ENCODE measurements around the gene BIN1. TPM values are rescaled to one million over a fixed set of nuclear protein-coding genes. Genes with fewer than 3 reads are reported as not detected.
"Not testable (repeated sequence)": the region's sequence is repeated elsewhere in the genome, so short reads cannot be mapped to it uniquely, and the experiment has no call there.

The BIN1 gene
- total RNA-seq, 1 experiment from 2014 or later: 90.4 TPM

GRCh38 chr2:127121776-127122176 lies 14.8 kb upstream of the BIN1 start:
- no peaks in the 10 kb centered on the region for H3K27me3 ChIP-seq
- no peak overlapping the region for H3K27ac ChIP-seq
- DNase-seq: no peak

GRCh38 chr2:127121353-127121752 lies 14.4 kb upstream of the BIN1 start:
- Histone ChIP-seq H3K27ac (no peak overlapping the region), H3K27me3 (no peaks in the 10 kb centered on the region), H3K9me3 (replicated peaks) (no peaks in the 10 kb centered on the region; the same call in 1 of the 2 replicates), H3K4me1 (no peaks in the 10 kb centered on the region; the same call in 1 of the 2 replicates), H3K36me3 (no peaks in the 10 kb centered on the region), H3K4me3 (no peak overlapping the region)
- DNase-seq: no peak

More at GRCh38 chr2:127121776-127122176, 14.8 kb upstream of the BIN1 start:
- Histone ChIP-seq H3K4me1 (no peaks in the 10 kb centered on the region; the same call in 1 of the 2 replicates), H3K9me3 (replicated peaks) (no peaks in the 10 kb centered on the region; the same call in 1 of the 2 replicates), H3K36me3 (no peaks in the 10 kb centered on the region), H3K4me3 (no peak overlapping the region)

- H3K4me3 ChIP-seq; H3K27me3 ChIP-seq; DNase-seq; H3K9me3 ChIP-seq (replicated peaks); H3K27ac ChIP-seq; H3K36me3 ChIP-seq; H3K4me1 ChIP-seq: not testable (repeated sequence)
Measured at GRCh38 chr2:127120408-127120807, 13.5 kb upstream of the BIN1 start.

- Histone ChIP-seq H3K27ac (no peak overlapping the region), H3K4me3 (no peak overlapping the region), H3K9me3 (replicated peaks) (no peaks in the 10 kb centered on the region), H3K36me3 (no peaks in the 10 kb centered on the region), H3K4me1 (no peaks in the 10 kb centered on the region; the same call in 1 of the 2 replicates), H3K27me3 (no peaks in the 10 kb centered on the region)
- no peak for DNase-seq
Measured at GRCh38 chr2:127118467-127118866, 11.5 kb upstream of the BIN1 start.

- Histone ChIP-seq H3K4me3 (no peak overlapping the region), H3K27ac (no peak overlapping the region), H3K9me3 (replicated peaks) (no peaks in the 10 kb centered on the region), H3K36me3 (no peaks in the 10 kb centered on the region), H3K4me1 (no peaks in the 10 kb centered on the region; the same call in 1 of the 2 replicates), H3K27me3 (no peaks in the 10 kb centered on the region)
- no peak for DNase-seq
Measured at GRCh38 chr2:127118038-127118437, 11.1 kb upstream of the BIN1 start.

- Histone ChIP-seq H3K4me1 (no peaks in the 10 kb centered on the region; the same call in 1 of the 2 replicates), H3K27me3 (no peaks in the 10 kb centered on the region), H3K9me3 (replicated peaks) (no peaks in the 10 kb centered on the region), H3K4me3 (no peak overlapping the region), H3K36me3 (no peaks in the 10 kb centered on the region), H3K27ac (no peak overlapping the region)
- no peak for DNase-seq
Measured at GRCh38 chr2:127117603-127118002, 10.6 kb upstream of the BIN1 start.

GRCh38 chr2:127115471-127116199 lies 8.7 kb upstream of the BIN1 start:
- no peaks in the 10 kb centered on the region for H3K27me3 ChIP-seq
- H3K4me1 ChIP-seq: peaks cover 4% of the 10 kb centered on the region
- no peak for DNase-seq
- H3K4me3 ChIP-seq: no peak overlapping the region
- H3K27ac ChIP-seq: no peak overlapping the region
- no peaks in the 10 kb centered on the region for H3K9me3 ChIP-seq (replicated peaks)
- no peaks in the 10 kb centered on the region for H3K36me3 ChIP-seq

- peak overlapping the region; percentile 9; the same call in 1 of the 2 replicates for H3K27ac ChIP-seq
- peak overlapping the region; percentile 51 for H3K4me3 ChIP-seq
- no peaks in the 10 kb centered on the region for H3K27me3 ChIP-seq
- peaks cover 14% of the 10 kb centered on the region for H3K4me1 ChIP-seq
- H3K36me3 ChIP-seq: no peaks in the 10 kb centered on the region
- peak in 1 of 2 experiments; percentile 60 for DNase-seq
- H3K9me3 ChIP-seq (replicated peaks): no peaks in the 10 kb centered on the region
Measured at GRCh38 chr2:127110985-127111384, 4.0 kb upstream of the BIN1 start.

GRCh38 chr2:127108090-127108523 lies 1.2 kb upstream of the BIN1 start:
- DNase-seq: no peak
- Histone ChIP-seq H3K4me3 (peak overlapping the region; percentile 72), H3K4me1 (peaks cover 35% of the 10 kb centered on the region), H3K27me3 (no peaks in the 10 kb centered on the region), H3K9me3 (replicated peaks) (no peaks in the 10 kb centered on the region), H3K27ac (no peak overlapping the region), H3K36me3 (no peaks in the 10 kb centered on the region)

- no peaks in the 10 kb centered on the region for H3K36me3 ChIP-seq
- no peak for DNase-seq
- H3K27ac ChIP-seq: peak overlapping the region; percentile 72; the same call in 1 of the 2 replicates
- H3K27me3 ChIP-seq: no peaks in the 10 kb centered on the region
- peaks cover 40% of the 10 kb centered on the region for H3K4me1 ChIP-seq
- peak overlapping the region; percentile 72 for H3K4me3 ChIP-seq
- H3K9me3 ChIP-seq (replicated peaks): no peaks in the 10 kb centered on the region
Measured at GRCh38 chr2:127107622-127107999, 657 bp upstream of the BIN1 start.

- Histone ChIP-seq H3K4me1 (peaks cover 41% of the 10 kb centered on the region), H3K27me3 (no peaks in the 10 kb centered on the region), H3K36me3 (no peaks in the 10 kb centered on the region), H3K27ac (peak overlapping the region; percentile 72), H3K4me3 (peak overlapping the region; percentile 72), H3K9me3 (replicated peaks) (no peaks in the 10 kb centered on the region)
- peak; percentile 56 to 57 for DNase-seq
Measured at GRCh38 chr2:127106457-127106990, 430 bp downstream of the BIN1 start.

GRCh38 chr2:127105656-127106456 lies 1.1 kb downstream of the BIN1 start:
- Histone ChIP-seq H3K27me3 (no peaks in the 10 kb centered on the region), H3K27ac (peak overlapping the region; percentile 72), H3K4me3 (peak overlapping the region; percentile 72), H3K36me3 (no peaks in the 10 kb centered on the region), H3K4me1 (peaks cover 45% of the 10 kb centered on the region), H3K9me3 (replicated peaks) (no peaks in the 10 kb centered on the region)
- DNase-seq: peak; percentile 83 to 90

GRCh38 chr2:127104881-127105655 lies 1.9 kb downstream of the BIN1 start:
- Histone ChIP-seq H3K4me3 (peak overlapping the region; percentile 72), H3K36me3 (no peaks in the 10 kb centered on the region), H3K9me3 (replicated peaks) (no peaks in the 10 kb centered on the region), H3K27ac (peak overlapping the region; percentile 72), H3K4me1 (peaks cover 46% of the 10 kb centered on the region), H3K27me3 (no peaks in the 10 kb centered on the region)
- peak; percentile 52 to 62 for DNase-seq

GRCh38 chr2:127104166-127104660 lies 2.7 kb downstream of the BIN1 start:
- H3K27ac ChIP-seq: no peak overlapping the region; the same call in 1 of the 2 replicates
- H3K27me3 ChIP-seq: no peaks in the 10 kb centered on the region
- H3K4me3 ChIP-seq: no peak overlapping the region
- H3K9me3 ChIP-seq (replicated peaks): no peaks in the 10 kb centered on the region
- H3K36me3 ChIP-seq: no peaks in the 10 kb centered on the region
- no peak for DNase-seq
- peaks cover 42% of the 10 kb centered on the region for H3K4me1 ChIP-seq
